SU-DHL-6 (cell line): ENCODE measurements around the gene ZNF385A.

Source experiments
- H2AFZ ChIP-seq: fragments of 200-600 bp; sonication (generic); 2 replicates; pipeline ENCODE4 v1.6.1; 2014; ENCODE audit warnings: low read depth, mild to moderate bottlenecking, moderate library complexity, mixed read lengths, antibody characterized with exemption, low read length; ENCODE audit not compliant: severe bottlenecking
- H3F3A ChIP-seq: fragments of 200-600 bp; shearing (Covaris generic); 2 replicates; pipeline ENCODE4 v1.6.0; 2016; ENCODE audit warnings: antibody characterized with exemption, mild to moderate bottlenecking; ENCODE audit not compliant: insufficient read depth
- H3K27ac ChIP-seq: fragments of 200-600 bp; sonication (generic); 2 replicates; pipeline ENCODE4 v1.5.1; 2016; ENCODE audit warnings: low read depth, mild to moderate bottlenecking, low read length, moderate library complexity, mixed read lengths
- H3K27me3 ChIP-seq: fragments of 200-600 bp; sonication (generic), shearing (Covaris generic); 2 replicates; pipeline ENCODE4 v1.6.0; 2014; ENCODE audit warnings: mild to moderate bottlenecking, low read length
- H3K36me3 ChIP-seq: fragments of 200-600 bp; sonication (generic); 2 replicates; pipeline ENCODE4 v1.6.1; 2014; ENCODE audit warnings: mild to moderate bottlenecking, low read length, mixed read lengths
- H3K4me2 ChIP-seq: fragments of 300-600, 200-600 bp; shearing (Covaris generic), sonication (generic); 2 replicates; pipeline ENCODE4 v1.6.0; 2014; ENCODE audit warnings: low read length, low read depth, mild to moderate bottlenecking; ENCODE audit not compliant: poor library complexity, severe bottlenecking
- H3K4me3 ChIP-seq: fragments of 200-600 bp; sonication (generic); 2 replicates; pipeline ENCODE4 v1.5.1; 2014; ENCODE audit warnings: antibody characterized with exemption, low read length, mild to moderate bottlenecking, mixed read lengths; ENCODE audit not compliant: insufficient read depth, poor library complexity, severe bottlenecking
- H3K79me2 ChIP-seq: fragments of 200-600 bp; sonication (generic); 2 replicates; pipeline ENCODE4 v1.6.1; 2014; ENCODE audit warnings: mild to moderate bottlenecking, low read length, moderate library complexity; ENCODE audit not compliant: insufficient read depth
- H3K9ac ChIP-seq: fragments of 200-600 bp; sonication (generic); 2 replicates; pipeline ENCODE4 v1.7.0; 2014; ENCODE audit warnings: mild to moderate bottlenecking, low read length
- H3K9me2 ChIP-seq: fragments of 200-600 bp; sonication (generic); replicated peaks from 2 replicates; pipeline ENCODE4 v1.6.1; 2014; ENCODE audit warnings: low read length; ENCODE audit not compliant: insufficient read depth
- H3K9me3 ChIP-seq: fragments of 200-600 bp; sonication (generic); 2 replicates; pipeline ENCODE4 v1.6.1; 2014; ENCODE audit warnings: low read length, mixed read lengths; ENCODE audit not compliant: insufficient read depth
- H4K20me1 ChIP-seq: fragments of 200-600 bp; sonication (generic); 2 replicates; pipeline ENCODE4 v1.6.1; 2014; ENCODE audit warnings: low read depth, mild to moderate bottlenecking, antibody characterized with exemption, low read length, moderate library complexity, mixed read lengths
- CTCF ChIP-seq: fragments of 200-600 bp; sonication (generic); IDR thresholded peaks from one replicate; pipeline ENCODE4 v1.5.1; 2017; ENCODE audit warnings: antibody characterized with exemption, mild to moderate bottlenecking, low read length, moderate library complexity; ENCODE audit not compliant: insufficient read depth, poor library complexity, severe bottlenecking
- EZH2phosphoT487 ChIP-seq: fragments of 200-600 bp; sonication (generic), shearing (Covaris generic); conservative IDR thresholded peaks from 2 replicates; pipeline ENCODE4 v1.6.1; 2018; ENCODE audit warnings: mild to moderate bottlenecking, antibody characterized with exemption, low read length, moderate library complexity, mixed read lengths

Gene ZNF385A

GRCh38 chr12:54349679-54350078 lies 34.9 kb downstream of the ZNF385A start:
- 0 out of 2 replicates have a peak, but pooled peaks cover 7% of the 10 kb centered on the region for H3K36me3 ChIP-seq
- H3K9ac ChIP-seq, result no peak overlapping the region
- no peaks in the 10 kb centered on the region for H3F3A ChIP-seq
- no peaks in the 10 kb centered on the region for H4K20me1 ChIP-seq
- H3K9me3 ChIP-seq, result no peaks in the 10 kb centered on the region
- no peak overlapping the region for H2AFZ ChIP-seq
- H3K27me3 ChIP-seq, result no peaks in the 10 kb centered on the region
- no peak overlapping the region for H3K27ac ChIP-seq
- TF ChIP-seq EZH2phosphoT487 (no peak), CTCF (no peak)
- no peaks in the 10 kb centered on the region for H3K79me2 ChIP-seq
- no peak overlapping the region for H3K4me2 ChIP-seq
- H3K4me3 ChIP-seq, result no peak overlapping the region
- no peaks in the 10 kb centered on the region for H3K9me2 ChIP-seq

GRCh38 chr12:54349036-54349435 lies 35.5 kb downstream of the ZNF385A start:
- H3K36me3 ChIP-seq, result 0 out of 2 replicates have a peak, but pooled peaks cover 7% of the 10 kb centered on the region
- no peaks in the 10 kb centered on the region for H3F3A ChIP-seq
- no peak overlapping the region for H3K4me2 ChIP-seq
- no peak overlapping the region for H3K9ac ChIP-seq
- H3K4me3 ChIP-seq, result no peak overlapping the region
- no peak overlapping the region for H3K27ac ChIP-seq
- no peak overlapping the region for H2AFZ ChIP-seq
- H3K79me2 ChIP-seq, result no peaks in the 10 kb centered on the region
- H3K9me2 ChIP-seq, result no peaks in the 10 kb centered on the region
- H4K20me1 ChIP-seq, result no peaks in the 10 kb centered on the region
- no peaks in the 10 kb centered on the region for H3K27me3 ChIP-seq
- no peaks in the 10 kb centered on the region for H3K9me3 ChIP-seq
- TF ChIP-seq CTCF (no peak), EZH2phosphoT487 (no peak)

GRCh38 chr12:54341378-54342300 lies 42.9 kb downstream of the ZNF385A start:
- Histone ChIP-seq H3K4me3 (no peak overlapping the region), H3K9me3 (no peaks in the 10 kb centered on the region), H3F3A (no peaks in the 10 kb centered on the region), H3K36me3 (peaks cover 8% of the 10 kb centered on the region; the same call in 1 of the 2 replicates), H2AFZ (no peak overlapping the region), H4K20me1 (no peaks in the 10 kb centered on the region), H3K79me2 (no peaks in the 10 kb centered on the region), H3K9me2 (no peaks in the 10 kb centered on the region), H3K4me2 (no peak overlapping the region), H3K27ac (no peak overlapping the region), H3K9ac (no peak overlapping the region), H3K27me3 (no peaks in the 10 kb centered on the region)
- TF ChIP-seq EZH2phosphoT487 (no peak), CTCF (no peak)
